Ovary (tissue), 3 donors: ENCODE results near the gene PTPRK.

ENCODE experiments used
- EP300 ChIP-seq: sonication (generic); formaldehyde crosslinking; IDR thresholded peaks from one replicate; pipeline ENCODE4 v1.6.1; 2017; ENCODE audit warnings: antibody characterized with exemption
- POLR2A ChIP-seq: fragments of 450-650 bp; IDR thresholded peaks from one replicate; pipeline ENCODE4 v1.6.1; 2017; ENCODE audit warnings: antibody characterized with exemption, mild to moderate bottlenecking, moderate library complexity
- TF ChIP-seq, protein P1 (sequence below), 3 donors: fragments of 450-650 bp in 2 of 3; fragments of 200-600 bp in 1 of 3; IDR thresholded peaks; one replicate each; pipeline versions ENCODE4 v1.5.1 to v1.8.0; 2016 to 2022; ENCODE audit warnings: antibody characterized with exemption in 3 of 3, mild to moderate bottlenecking in 1 of 3
- donor health status: DM: no; HTN: no; CAD: no.

DNA sequence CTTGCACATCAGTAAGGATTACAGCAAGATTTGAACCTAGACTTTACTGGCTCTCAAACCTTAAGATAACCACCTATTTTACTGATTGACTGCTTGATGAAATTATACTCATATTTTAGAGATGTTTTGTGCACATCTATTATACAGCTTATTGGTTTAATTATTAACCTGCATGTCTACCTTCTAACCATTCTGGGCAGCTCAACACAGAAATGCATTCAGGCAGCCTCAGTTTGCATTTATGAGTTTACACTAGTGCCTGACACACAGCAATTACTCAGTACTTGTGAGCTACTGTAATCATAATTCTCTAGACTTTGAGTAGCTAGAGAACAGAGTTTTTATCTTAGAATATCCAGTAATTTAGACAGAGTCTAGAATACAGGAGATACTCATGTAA, 345.7 kb downstream of the PTPRK start:
- TF ChIP-seq, protein P1, sequence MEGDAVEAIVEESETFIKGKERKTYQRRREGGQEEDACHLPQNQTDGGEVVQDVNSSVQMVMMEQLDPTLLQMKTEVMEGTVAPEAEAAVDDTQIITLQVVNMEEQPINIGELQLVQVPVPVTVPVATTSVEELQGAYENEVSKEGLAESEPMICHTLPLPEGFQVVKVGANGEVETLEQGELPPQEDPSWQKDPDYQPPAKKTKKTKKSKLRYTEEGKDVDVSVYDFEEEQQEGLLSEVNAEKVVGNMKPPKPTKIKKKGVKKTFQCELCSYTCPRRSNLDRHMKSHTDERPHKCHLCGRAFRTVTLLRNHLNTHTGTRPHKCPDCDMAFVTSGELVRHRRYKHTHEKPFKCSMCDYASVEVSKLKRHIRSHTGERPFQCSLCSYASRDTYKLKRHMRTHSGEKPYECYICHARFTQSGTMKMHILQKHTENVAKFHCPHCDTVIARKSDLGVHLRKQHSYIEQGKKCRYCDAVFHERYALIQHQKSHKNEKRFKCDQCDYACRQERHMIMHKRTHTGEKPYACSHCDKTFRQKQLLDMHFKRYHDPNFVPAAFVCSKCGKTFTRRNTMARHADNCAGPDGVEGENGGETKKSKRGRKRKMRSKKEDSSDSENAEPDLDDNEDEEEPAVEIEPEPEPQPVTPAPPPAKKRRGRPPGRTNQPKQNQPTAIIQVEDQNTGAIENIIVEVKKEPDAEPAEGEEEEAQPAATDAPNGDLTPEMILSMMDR (IDR thresholded peaks at IDR 0.05): no peak
- TF ChIP-seq EP300 (no peak), POLR2A (no peak)
